HG02970 (cell line): ENCODE data around the gene PTPN3.
A peak's percentile ranks its signal among the peaks of the same experiment; 100 is the strongest.

Experiments used
- ATAC-seq: cut with Tn5 transposase; IDR thresholded peaks from one replicate; pipeline ENCODE4 v1.9.1; 2021; ENCODE audit warnings: mild to moderate bottlenecking, moderate library complexity, moderate number of reproducible peaks; ENCODE audit not compliant: unreplicated experiment, low FRiP score

PTPN3 gene

DNA sequence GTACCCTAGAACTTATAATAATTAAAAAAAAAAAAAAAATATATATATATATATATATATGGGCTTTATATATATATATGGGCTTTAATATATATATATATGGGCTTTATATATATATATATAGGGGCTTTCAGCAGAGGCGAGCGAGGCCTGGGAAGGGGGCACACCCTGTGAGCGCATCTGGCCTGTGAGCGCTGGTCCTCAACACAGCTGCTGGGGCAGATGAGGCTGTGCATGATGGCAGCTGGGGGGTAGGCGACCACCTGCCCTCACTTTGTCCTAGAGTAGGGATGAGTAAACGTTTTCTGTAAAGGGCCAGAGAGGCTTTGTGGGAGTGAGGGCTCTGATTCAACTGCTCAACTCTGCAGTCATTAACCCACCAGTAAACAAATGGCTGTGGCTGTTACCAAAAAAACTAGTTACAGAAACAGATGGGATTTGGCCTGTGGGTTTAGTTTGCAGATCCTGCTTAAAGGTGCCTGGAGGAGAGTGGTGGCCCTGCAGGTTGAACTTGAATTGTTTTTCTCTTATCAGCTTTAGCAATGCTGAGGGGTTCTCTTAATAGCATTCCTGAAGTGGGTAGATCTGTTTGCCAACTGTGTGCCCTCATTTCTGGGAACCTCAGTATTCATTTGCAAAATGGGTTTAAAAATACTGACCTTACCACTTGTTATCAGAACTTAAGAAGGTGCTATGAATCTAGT lies 89.2 kb downstream of the PTPN3 start:
- ATAC-seq = no peak

- ATAC-seq = no peak
These were observed 94.3 kb downstream of the PTPN3 start for GRCh38 chr9:109403766-109404320.

DNA sequence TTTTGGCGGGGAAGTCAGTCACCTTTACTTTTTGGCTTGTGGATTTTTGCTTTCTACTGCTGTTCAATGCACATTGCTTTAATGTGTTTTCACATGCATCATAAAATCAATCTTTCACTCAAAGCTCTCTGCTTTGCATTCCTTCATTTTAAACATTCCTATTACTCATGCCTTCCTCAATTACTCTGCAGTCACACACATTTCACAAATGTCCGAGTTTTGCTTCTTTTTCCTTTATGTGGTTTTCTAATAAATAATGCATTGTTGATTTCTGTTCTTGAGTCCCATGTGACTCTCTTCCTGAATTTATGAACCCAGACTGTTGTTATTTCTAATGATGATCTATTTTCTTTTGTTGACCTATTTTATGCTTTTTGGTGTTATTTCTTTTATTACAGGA lies 95.0 kb downstream of the PTPN3 start:
- no peak for ATAC-seq

DNA sequence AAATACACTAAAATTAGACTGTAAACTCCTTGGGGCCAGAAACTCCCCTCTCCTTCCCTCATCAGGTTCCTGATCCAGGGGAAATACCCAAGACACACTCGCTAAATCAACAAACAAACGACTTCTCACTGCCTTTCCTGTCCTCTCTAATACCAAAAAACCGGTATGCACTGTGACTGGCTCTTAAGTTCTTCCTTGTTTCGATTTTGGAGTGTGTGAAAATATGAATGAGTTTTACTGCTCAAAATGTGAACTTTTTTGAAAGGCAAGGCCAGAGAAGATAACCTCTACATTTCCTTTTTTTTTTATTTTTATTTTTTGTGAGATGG lies 96.2 kb downstream of the PTPN3 start:
- ATAC-seq = no peak

- no peak for ATAC-seq
These were observed 96.7 kb downstream of the PTPN3 start for GRCh38 chr9:109401169-109401989.

DNA sequence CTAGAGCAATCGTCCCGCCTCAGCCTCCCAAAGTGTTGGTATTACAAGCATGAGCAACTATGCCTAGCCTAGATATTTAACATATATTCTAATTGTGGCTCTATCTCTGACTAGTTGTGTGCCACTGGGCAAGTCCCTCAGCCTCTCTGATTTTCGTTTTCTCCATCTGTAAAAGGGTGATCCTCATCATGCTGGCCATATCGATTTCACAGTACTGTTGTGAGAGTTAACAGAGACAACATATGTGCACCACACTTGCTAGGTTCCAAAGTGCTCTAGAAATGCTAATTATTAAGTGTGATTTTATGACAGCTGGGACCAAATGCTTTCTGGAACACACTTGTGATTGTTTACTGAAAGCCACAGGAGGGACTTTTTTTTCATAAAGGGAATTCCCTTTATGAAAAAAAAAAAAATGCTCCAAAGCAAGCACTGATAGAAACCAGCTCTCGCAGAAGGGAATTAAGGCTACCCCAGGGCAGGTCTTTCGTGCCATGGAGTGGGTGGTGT lies 98.8 kb downstream of the PTPN3 start:
- peak; percentile 76 for ATAC-seq

- ATAC-seq = no peak
These were observed 106.9 kb downstream of the PTPN3 start for GRCh38 chr9:109391176-109391575.

DNA sequence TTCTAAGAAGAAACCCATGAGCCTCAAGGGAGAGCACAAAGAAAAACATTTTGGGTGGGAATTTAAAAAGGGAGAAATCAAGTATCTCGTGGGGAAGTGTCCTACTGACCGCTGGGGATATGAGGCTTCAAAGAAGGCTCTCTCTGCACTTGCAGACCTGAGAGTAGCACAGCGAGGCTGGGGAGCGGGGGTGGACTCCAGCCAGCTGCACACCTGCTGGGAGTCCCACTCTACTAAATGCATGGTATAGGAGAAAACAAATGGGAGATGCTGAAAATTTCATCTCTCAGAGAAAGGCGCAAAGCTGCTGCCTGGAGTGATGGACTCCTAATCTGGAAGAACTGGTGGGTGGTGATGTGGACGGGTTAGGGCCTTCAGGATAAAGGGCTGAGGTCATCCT lies 110.3 kb downstream of the PTPN3 start:
- ATAC-seq = no peak

DNA sequence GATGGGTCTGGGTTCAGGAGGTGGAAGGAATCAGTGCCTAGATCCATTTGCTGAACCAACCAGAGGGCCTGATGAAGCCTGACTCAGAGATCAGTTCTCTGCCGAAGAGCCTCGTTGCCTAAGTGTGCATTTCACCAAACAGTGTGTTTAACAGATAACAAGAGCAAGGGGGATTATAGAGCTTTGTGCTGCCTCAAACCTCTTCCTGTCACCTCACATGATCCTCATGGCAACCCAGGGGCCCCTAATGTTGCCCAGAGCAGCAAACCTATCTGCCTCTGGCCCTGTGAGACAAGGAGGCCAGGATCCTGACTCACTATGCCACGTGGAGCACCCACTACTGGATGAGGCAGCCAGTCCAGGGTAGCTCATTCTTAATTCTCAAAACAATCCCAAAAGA lies 110.9 kb downstream of the PTPN3 start:
- no peak for ATAC-seq

GRCh38 chr9:109385499-109385898 lies 112.6 kb downstream of the PTPN3 start:
- ATAC-seq = no peak

DNA sequence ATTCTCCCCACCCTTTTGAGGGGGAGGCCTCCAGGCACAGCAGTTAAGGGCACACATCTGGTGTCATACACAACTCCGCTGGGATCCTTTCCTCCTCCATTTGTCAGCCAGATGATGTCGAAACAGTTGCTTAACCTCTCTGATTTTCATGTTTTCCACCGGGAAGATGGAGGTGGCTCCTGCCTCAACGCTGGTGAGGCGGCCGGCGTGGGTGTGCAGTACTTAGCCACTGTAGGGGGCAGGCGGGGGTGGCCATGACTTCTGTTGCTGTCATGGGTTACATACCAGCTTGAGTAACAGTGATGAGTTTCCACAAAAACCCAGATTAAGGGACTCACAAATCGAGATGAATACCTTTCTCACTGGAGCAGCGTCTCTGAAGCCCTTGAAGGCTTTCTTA lies 114.2 kb downstream of the PTPN3 start:
- ATAC-seq = no peak

DNA sequence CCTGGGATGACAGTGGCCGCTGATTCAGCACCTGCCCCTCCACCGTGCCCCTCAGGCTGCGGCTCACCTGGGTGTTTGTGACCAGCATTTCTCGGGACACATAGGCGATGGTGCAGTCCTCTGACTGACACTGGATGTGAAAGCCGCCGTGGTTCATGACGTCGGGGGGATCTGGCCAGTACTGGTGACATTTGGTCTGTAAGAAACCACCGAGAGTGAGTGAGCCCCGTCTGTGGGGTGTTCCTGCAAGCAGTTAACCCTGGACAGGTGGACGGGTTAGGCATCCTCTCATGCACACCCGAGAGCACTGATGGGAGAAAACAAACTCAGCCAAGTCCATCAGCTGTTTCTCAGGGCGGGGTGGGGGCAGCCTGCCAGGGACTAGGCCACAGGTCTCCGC lies 114.8 kb downstream of the PTPN3 start:
- no peak for ATAC-seq

DNA sequence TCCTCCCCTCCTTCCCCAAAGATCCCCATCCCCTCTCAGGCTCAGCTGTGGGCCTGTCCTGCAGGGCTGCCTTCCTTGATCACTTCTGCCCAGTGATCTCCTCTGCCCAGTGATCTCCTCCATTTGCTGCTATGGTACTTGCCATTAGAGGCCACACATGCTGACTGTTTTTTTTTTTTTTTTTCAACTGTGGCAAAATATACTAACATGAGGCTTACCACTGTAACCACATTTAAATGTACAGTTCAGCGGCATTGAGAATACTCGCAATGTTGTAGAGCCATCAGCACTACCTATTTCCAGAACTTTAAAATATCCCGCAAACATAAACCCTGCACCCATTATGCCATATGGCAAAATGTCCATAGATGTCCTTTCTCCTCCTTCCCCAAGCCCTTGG lies 115.5 kb downstream of the PTPN3 start:
- ATAC-seq = no peak

DNA sequence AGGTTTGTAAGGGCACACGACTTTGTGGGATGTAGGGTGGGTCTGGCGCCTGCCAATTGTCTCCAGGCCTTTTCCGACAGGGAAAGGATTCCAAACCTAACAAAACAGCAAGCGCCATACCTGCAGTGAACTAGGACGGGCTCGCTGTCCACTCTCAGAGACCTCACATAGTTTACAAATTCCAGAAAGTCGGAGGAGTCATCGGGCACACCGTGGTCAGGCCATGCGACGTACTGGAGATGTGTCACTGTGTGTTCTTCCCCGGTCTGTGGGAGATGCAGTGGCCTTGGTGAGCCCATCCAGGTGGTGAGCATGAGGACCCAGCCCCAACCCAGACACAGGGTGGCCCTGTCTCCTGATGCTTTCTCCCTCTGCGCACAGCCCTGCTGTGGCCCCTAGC lies 115.9 kb downstream of the PTPN3 start:
- ATAC-seq = no peak

GRCh38 chr9:109381011-109381729 lies 116.9 kb downstream of the PTPN3 start:
- no peak for ATAC-seq

GRCh38 chr9:109379513-109379912 lies 118.6 kb downstream of the PTPN3 start:
- no peak for ATAC-seq

GRCh38 chr9:109378316-109378715 lies 119.8 kb downstream of the PTPN3 start:
- ATAC-seq = no peak

- no peak for ATAC-seq
These were observed 125.9 kb downstream of the PTPN3 start for GRCh38 chr9:109372246-109372645.

DNA sequence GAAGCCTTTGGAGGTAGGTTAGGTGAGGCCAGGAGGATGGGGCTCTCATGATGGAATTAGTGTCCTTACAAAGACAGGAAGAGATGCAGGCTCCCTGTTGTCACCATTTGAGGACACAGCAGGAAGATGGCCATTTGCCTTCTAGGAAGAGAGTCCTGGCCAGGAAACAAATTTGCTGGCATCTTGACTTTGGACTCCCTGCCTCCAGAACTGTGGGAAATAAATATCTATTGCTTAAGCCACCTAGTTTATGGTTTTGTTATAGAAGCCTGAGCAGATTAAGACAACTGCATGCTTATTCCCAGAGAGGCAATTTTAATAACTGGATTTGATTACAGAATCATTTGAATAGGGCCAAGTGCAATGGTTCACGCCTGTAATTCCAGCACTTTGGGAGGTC lies 126.7 kb downstream of the PTPN3 start:
- no peak for ATAC-seq

GRCh38 chr9:109369285-109369684 lies 128.8 kb downstream of the PTPN3 start:
- ATAC-seq = no peak

- no peak for ATAC-seq
These were observed 137.3 kb downstream of the PTPN3 start for GRCh38 chr9:109360771-109361170.
